Smooth muscle cell (in vitro differentiated cells): ENCODE measurements around the gene CLIC5. TPM values are rescaled to one million over a fixed set of nuclear protein-coding genes. Genes with fewer than 3 reads are reported as not detected.

Experiments
- DNase-seq: peaks from one replicate; lab custom pipeline; 2025; ENCODE audit not compliant: unreplicated experiment; lab: John Stamatoyannopoulos, UW
- H2AFZ ChIP-seq: fragments of 200-600 bp; sonication (generic); 2 replicates; pipeline ENCODE4 v1.6.0; 2016; ENCODE audit warnings: antibody characterized with exemption, low read depth, mild to moderate bottlenecking
- H3F3A ChIP-seq: fragments of 200-600 bp; sonication (generic); 2 replicates; pipeline ENCODE4 v1.6.0; 2017; ENCODE audit warnings: antibody characterized with exemption, low read depth
- H3K27ac ChIP-seq: fragments of 200-600 bp; sonication (generic); 2 replicates; pipeline ENCODE4 v1.5.1; 2016; ENCODE audit warnings: low read depth, mild to moderate bottlenecking
- H3K27me3 ChIP-seq: fragments of 200-600 bp; sonication (generic); 2 replicates; pipeline ENCODE4 v1.6.1; 2016; ENCODE audit warnings: low read depth, mild to moderate bottlenecking
- H3K36me3 ChIP-seq: fragments of 200-600 bp; sonication (generic); 2 replicates; pipeline ENCODE4 v1.5.1; 2016; ENCODE audit warnings: low read depth
- H3K4me1 ChIP-seq: fragments of 200-600 bp; sonication (generic); 2 replicates; pipeline ENCODE4 v1.5.1; 2016; ENCODE audit warnings: low read depth
- H3K4me2 ChIP-seq: fragments of 200-600 bp; sonication (generic); 2 replicates; pipeline ENCODE4 v1.6.0; 2016; ENCODE audit warnings: mild to moderate bottlenecking
- H3K4me3 ChIP-seq: fragments of 200-600 bp; sonication (generic); 2 replicates; pipeline ENCODE4 v1.5.1; 2016; ENCODE audit warnings: mild to moderate bottlenecking
- H3K79me2 ChIP-seq: fragments of 200-600 bp; sonication (generic); 2 replicates; pipeline ENCODE4 v1.6.0; 2016; ENCODE audit warnings: low read depth, mild to moderate bottlenecking
- H3K9ac ChIP-seq: fragments of 200-600 bp; sonication (generic); 2 replicates; pipeline ENCODE4 v1.6.0; 2016; ENCODE audit warnings: low read depth
- H3K9me3 ChIP-seq: fragments of 200-600 bp; sonication (generic); replicated peaks from 2 replicates; pipeline ENCODE4 v1.5.1; 2016; ENCODE audit warnings: low read depth
- H4K20me1 ChIP-seq: fragments of 200-600 bp; sonication (generic); 2 replicates; pipeline ENCODE4 v1.6.0; 2016; ENCODE audit warnings: low read depth
- CTCF ChIP-seq: fragments of 200-600 bp; sonication (generic); IDR thresholded peaks from 2 replicates; pipeline ENCODE4 v1.5.1; 2017; ENCODE audit warnings: borderline replicate concordance, mild to moderate bottlenecking, antibody characterized with exemption; ENCODE audit not compliant: insufficient read depth, poor library complexity, severe bottlenecking
- WGBS: methylation state at CpG from one replicate; pipeline ENCODE4 v1.1.7; 2016; ENCODE audit warnings: low lambda C conversion rate; 5-methylcytosine and 5-hydroxymethylcytosine counted together
- polyA plus RNA-seq: library from polyadenylated mRNA; unstranded; fragments of >200 nt; fragmentation: Nextera tagmentation; extraction: Ambion mirVana; gene quantifications from 2 replicates; pipeline ENCODE4 v1.2.1, GENCODE V29; 2016
- total RNA-seq: library from RNA; depleted of rRNA; stranded (reverse); fragments of >200 nt; gene quantifications from 2 replicates; pipeline ENCODE4 v1.2.3, GENCODE V29; 2014

CLIC5 gene
- total and polyA plus RNA-seq, 2 experiments from 2014 or later: 0.97 to 4.4 TPM

GRCh38 chr6:46025573-46025972 lies 9.9 kb upstream of the CLIC5 start:
- no peak overlapping the region for H3K4me2 ChIP-seq

GRCh38 chr6:46024124-46024769 lies 8.6 kb upstream of the CLIC5 start:
- no peaks in the 10 kb centered on the region for H3K4me1 ChIP-seq
- no peaks in the 10 kb centered on the region for H3K9me3 ChIP-seq
- no peak overlapping the region for H3K4me2 ChIP-seq
- H3K36me3 ChIP-seq: no peaks in the 10 kb centered on the region
- 76% methylated on average over 1 of the region's 1 CpG for WGBS
- no peaks in the 10 kb centered on the region for H3F3A ChIP-seq
- H3K9ac ChIP-seq: no peak overlapping the region
- H4K20me1 ChIP-seq: no peaks in the 10 kb centered on the region
- no peaks in the 10 kb centered on the region for H3K27me3 ChIP-seq
- no peak for TF ChIP-seq CTCF
- no peak overlapping the region for H3K4me3 ChIP-seq
- H3K27ac ChIP-seq: no peak overlapping the region
- DNase-seq: no peak
- H2AFZ ChIP-seq: no peak overlapping the region
- no peaks in the 10 kb centered on the region for H3K79me2 ChIP-seq

More at GRCh38 chr6:46025573-46025972, 9.9 kb upstream of the CLIC5 start:
- DNase-seq: no peak
- H2AFZ ChIP-seq: no peak overlapping the region
- no peaks in the 10 kb centered on the region for H3K9me3 ChIP-seq
- no peak overlapping the region for H3K27ac ChIP-seq
- no peaks in the 10 kb centered on the region for H3K79me2 ChIP-seq
- no peaks in the 10 kb centered on the region for H4K20me1 ChIP-seq
- H3K4me1 ChIP-seq: no peaks in the 10 kb centered on the region
- H3K36me3 ChIP-seq: no peaks in the 10 kb centered on the region
- no peak overlapping the region for H3K4me3 ChIP-seq
- H3K9ac ChIP-seq: no peak overlapping the region
- 85% methylated on average over 4 of the region's 4 CpGs for WGBS
- H3K27me3 ChIP-seq: no peaks in the 10 kb centered on the region
- no peaks in the 10 kb centered on the region for H3F3A ChIP-seq
- TF ChIP-seq CTCF: no peak

GRCh38 chr6:46023216-46023915 lies 7.7 kb upstream of the CLIC5 start:
- Histone ChIP-seq H4K20me1 (no peaks in the 10 kb centered on the region), H3K79me2 (no peaks in the 10 kb centered on the region), H3K4me2 (no peak overlapping the region), H3K4me1 (no peaks in the 10 kb centered on the region), H3K9me3 (no peaks in the 10 kb centered on the region), H3K27me3 (peaks cover 5% of the 10 kb centered on the region), H3K27ac (no peak overlapping the region), H3K4me3 (no peak overlapping the region), H3F3A (no peaks in the 10 kb centered on the region), H2AFZ (no peak overlapping the region), H3K36me3 (no peaks in the 10 kb centered on the region), H3K9ac (no peak overlapping the region)
- WGBS: 95% methylated on average over 3 of the region's 3 CpGs
- no peak for DNase-seq
- TF ChIP-seq CTCF: no peak
